ENCODE results near the gene CDHR5. TPM values are rescaled to one million over a fixed set of nuclear protein-coding genes. Genes with fewer than 3 reads are reported as not detected.

Gene CDHR5
- total RNA-seq, 4 donors from 2014 or later: 0.26 to 0.55 (median 0.29) TPM; not detected in 1

DNA sequence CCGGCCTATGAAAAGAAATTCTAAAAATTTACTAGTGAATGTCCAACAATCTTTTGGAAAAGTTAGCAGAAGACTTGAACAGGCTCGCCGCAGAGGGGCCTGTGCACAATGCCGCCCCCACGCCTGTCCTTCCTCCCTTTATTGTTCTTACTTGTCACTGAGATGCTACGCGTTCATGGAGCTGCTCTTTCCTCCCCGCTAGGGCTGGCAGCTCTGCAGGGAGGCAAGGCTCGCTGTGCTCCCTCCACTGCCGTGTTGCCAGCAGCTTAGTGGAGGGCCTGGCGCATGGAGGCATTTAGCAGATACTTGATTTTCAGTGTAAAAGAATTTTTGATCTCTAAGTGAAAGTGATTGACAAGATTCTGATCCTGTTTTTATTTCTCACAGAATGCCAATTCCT lies 33.8 kb downstream of the CDHR5 start:
- no peaks in the 10 kb centered on the region for H3K36me3 ChIP-seq

DNA sequence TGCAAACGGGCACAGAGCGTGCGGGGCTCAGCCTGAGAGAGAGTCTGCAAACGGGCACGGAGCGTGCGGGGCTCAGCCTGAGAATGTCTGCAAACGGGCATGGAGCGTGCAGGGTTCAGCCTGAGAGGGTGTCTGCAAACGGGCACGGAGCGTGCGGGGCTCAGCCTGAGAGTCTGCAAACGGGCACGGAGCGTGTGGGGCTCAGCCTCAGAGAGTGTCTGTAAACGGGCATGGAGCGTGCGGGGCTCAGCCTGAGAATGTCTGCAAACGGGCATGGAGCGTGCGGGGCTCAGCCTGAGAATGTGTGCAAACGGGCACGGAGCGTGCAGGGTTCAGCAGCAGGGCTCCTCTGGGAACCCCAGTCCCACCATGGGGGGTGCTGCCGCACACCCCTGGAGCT lies 35.0 kb downstream of the CDHR5 start:
- no peaks in the 10 kb centered on the region for H3K36me3 ChIP-seq
- no peak overlapping the region for H3K27ac ChIP-seq

More for the DNA sequence above, 33.8 kb downstream of the CDHR5 start:
- H3K4me3 ChIP-seq: no peak overlapping the region
- H3K9me3 ChIP-seq: no peaks in the 10 kb centered on the region
- intact Hi-C loops (cut with DNase I; ENCODE audit: low total_unique reads): no loop called here
- no peaks in the 10 kb centered on the region for H3K27me3 ChIP-seq
- no peak overlapping the region for H3K27ac ChIP-seq
- no peak for TF ChIP-seq POLR2A (IDR thresholded peaks at IDR 0.05)
- TF ChIP-seq, protein P1, sequence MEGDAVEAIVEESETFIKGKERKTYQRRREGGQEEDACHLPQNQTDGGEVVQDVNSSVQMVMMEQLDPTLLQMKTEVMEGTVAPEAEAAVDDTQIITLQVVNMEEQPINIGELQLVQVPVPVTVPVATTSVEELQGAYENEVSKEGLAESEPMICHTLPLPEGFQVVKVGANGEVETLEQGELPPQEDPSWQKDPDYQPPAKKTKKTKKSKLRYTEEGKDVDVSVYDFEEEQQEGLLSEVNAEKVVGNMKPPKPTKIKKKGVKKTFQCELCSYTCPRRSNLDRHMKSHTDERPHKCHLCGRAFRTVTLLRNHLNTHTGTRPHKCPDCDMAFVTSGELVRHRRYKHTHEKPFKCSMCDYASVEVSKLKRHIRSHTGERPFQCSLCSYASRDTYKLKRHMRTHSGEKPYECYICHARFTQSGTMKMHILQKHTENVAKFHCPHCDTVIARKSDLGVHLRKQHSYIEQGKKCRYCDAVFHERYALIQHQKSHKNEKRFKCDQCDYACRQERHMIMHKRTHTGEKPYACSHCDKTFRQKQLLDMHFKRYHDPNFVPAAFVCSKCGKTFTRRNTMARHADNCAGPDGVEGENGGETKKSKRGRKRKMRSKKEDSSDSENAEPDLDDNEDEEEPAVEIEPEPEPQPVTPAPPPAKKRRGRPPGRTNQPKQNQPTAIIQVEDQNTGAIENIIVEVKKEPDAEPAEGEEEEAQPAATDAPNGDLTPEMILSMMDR (IDR thresholded peaks at IDR 0.05): no peak
- no peak for DNase-seq
- H3K4me1 ChIP-seq: no peaks in the 10 kb centered on the region

DNA sequence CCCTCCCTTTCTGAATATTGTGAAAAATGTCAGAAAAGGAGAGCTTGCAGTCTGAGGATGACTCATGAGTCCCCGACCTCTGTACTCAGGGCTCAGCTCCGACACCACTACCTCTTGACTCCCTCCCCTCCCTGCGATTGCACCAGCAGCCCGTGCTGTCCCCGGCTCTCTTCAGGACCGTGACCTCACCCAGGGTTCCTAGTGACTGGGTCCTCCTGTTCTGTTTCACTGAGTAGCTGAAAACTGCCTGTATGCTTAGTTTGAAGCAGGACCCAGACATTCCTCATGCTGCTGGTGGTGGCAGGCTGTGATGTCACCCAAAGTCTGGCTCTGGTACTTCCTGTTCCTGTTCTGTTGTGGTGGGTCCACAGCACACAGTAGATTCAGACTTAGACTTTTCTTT lies 36.8 kb downstream of the CDHR5 start:
- Histone ChIP-seq H3K27me3 (no peaks in the 10 kb centered on the region), H3K9me3 (no peaks in the 10 kb centered on the region), H3K4me3 (no peak overlapping the region), H3K27ac (no peak overlapping the region), H3K4me1 (no peaks in the 10 kb centered on the region), H3K36me3 (no peaks in the 10 kb centered on the region)
- no peak for DNase-seq
- no peak for TF ChIP-seq POLR2A (IDR thresholded peaks at IDR 0.05)
- TF ChIP-seq, protein P1 (IDR thresholded peaks at IDR 0.05): no peak
- intact Hi-C loops (cut with DNase I; ENCODE audit: low total_unique reads): no loop called here

More for the DNA sequence above, 35.0 kb downstream of the CDHR5 start:
- no peak for TF ChIP-seq POLR2A (IDR thresholded peaks at IDR 0.05)
- TF ChIP-seq, protein P1 (IDR thresholded peaks at IDR 0.05): no peak
- DNase-seq: no peak
- no peaks in the 10 kb centered on the region for H3K9me3 ChIP-seq
- H3K4me3 ChIP-seq: no peak overlapping the region
- H3K4me1 ChIP-seq: no peaks in the 10 kb centered on the region
- intact Hi-C loops (cut with DNase I; ENCODE audit: low total_unique reads): no loop called here
- H3K27me3 ChIP-seq: no peaks in the 10 kb centered on the region

DNA sequence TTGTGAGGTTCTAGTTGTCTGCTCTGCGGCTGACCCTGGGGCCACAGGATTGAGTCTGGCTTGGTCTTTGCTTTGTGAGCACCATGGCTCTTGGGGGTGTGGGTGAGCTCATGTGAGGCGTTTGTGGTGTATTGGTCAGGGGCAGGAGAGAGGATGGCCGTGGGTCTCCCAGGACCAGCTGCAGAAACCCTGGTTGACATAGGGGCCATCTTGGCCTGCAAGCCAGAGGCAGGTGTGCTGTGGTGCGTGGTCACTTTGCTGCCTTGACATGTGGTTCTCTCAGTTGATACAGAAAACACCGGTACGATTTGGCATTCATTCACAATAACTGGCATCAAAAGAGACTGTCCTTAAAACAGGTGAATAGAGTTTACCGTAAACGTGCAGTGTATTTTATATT lies 37.2 kb downstream of the CDHR5 start:
- Histone ChIP-seq H3K4me3 (no peak overlapping the region), H3K36me3 (no peaks in the 10 kb centered on the region), H3K27me3 (no peaks in the 10 kb centered on the region), H3K9me3 (no peaks in the 10 kb centered on the region), H3K27ac (no peak overlapping the region), H3K4me1 (no peaks in the 10 kb centered on the region)
- no peak for DNase-seq
- TF ChIP-seq POLR2A (IDR thresholded peaks at IDR 0.05): no peak
- TF ChIP-seq, protein P1 (IDR thresholded peaks at IDR 0.05): no peak
- intact Hi-C loops (cut with DNase I; ENCODE audit: low total_unique reads): no loop called here

DNA sequence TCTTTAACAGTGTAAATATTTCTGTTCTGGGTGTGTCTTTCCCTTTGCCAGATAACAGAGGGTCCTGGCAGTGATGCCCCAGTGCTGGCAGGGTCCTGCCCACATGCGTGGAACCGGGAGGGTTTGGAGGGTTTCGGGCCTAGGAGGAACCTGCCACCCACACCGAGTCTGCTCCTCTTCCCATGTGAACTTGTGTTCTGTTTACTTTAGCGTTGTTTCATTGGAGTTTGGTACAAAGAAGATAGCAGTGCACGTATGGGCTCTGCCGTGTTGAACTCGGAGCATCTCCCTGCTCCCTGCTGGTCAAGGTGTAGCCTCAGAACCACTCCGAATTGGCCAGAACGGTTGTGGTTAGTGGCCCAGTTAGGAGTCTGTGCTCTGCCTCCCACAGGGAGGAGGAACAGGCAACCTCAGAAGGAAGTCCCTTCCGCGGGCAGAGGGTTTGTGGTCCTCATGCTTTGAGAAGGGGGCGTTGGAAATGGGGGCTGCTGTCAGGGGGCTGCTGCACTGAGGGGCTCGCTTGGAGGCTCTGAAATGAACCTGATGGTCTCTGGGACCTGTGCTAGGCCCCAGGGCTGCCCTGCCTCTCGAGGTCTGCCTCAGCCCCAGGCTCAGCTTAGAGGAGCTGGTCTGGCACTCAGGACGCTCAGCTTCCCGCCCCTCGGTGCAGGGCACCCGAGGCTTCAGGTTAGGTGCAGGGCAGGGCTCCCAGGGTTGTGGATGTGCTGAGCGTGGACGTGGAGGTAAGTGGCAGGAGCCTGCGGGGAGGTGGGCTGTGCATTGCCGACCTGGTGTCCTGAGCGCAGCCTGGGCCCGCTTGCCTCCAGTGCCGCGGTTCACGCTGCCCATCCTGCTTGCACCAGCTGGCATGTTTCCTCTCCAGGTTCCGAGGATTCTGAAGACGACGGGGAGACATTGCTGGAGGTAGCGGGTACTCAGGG lies 38.1 kb downstream of the CDHR5 start:
- H3K27ac ChIP-seq: no peak overlapping the region
- H3K36me3 ChIP-seq: no peaks in the 10 kb centered on the region
- no peak overlapping the region for H3K4me3 ChIP-seq
- TF ChIP-seq, protein P1 (IDR thresholded peaks at IDR 0.05): no peak
- no peak for TF ChIP-seq POLR2A (IDR thresholded peaks at IDR 0.05)
- intact Hi-C loops (cut with DNase I; ENCODE audit: low total_unique reads): no loop called here
- no peaks in the 10 kb centered on the region for H3K27me3 ChIP-seq
- no peaks in the 10 kb centered on the region for H3K4me1 ChIP-seq
- H3K9me3 ChIP-seq: no peaks in the 10 kb centered on the region
- no peak for DNase-seq
